ENCODE measurements around the gene CACNA2D3. TPM values are rescaled to one million over a fixed set of nuclear protein-coding genes. Genes with fewer than 3 reads are reported as not detected.

Gene CACNA2D3
- polyA plus RNA-seq, 1 donor (not counting 4 experiments of a cell fraction or from before 2014, with no cell fraction given), result 0.08 TPM

DNA sequence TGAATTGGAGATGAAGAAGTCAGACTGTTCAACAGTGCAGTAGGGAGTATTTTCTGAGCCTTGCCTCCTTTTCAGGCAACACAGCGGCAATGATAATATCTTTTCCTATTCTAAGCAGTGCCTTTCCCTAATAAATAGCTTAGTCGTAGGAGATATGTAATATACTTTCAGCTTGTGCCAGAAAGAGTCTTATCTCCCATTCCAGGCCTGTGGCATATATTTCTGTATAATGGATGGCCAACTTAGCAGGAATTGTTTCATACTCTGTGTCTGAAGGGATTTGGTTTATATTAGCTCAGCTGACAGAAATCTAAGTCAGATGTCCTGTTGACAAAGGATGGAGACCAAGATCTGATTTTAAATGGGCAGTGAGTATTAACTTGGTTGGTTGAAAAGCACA, 397.1 kb downstream of the CACNA2D3 start:
- Histone ChIP-seq H3K4me2 (ENCODE audit: control insufficient read depth, extremely low read depth, insufficient read depth, low read depth, low read length) (no peak overlapping the region), H3K4me3 (ENCODE audit: control insufficient read depth in 2 of 3, extremely low read depth in 1 of 3, insufficient read depth in 2 of 3, low read depth in 1 of 3, low read length in 3 of 3) (no peak overlapping the region), H3K36me3 (ENCODE audit: control insufficient read depth in 2 of 2, extremely low read depth in 1 of 2, insufficient read depth in 2 of 2, low read length in 2 of 2) (no peaks in the 10 kb centered on the region), H3K9me3 (ENCODE audit: control insufficient read depth, low read depth, low read length) (no peaks in the 10 kb centered on the region), H3K9ac (ENCODE audit: control insufficient read depth, extremely low read depth, insufficient read depth, low read length) (no peak overlapping the region), H3K4me1 (ENCODE audit: control insufficient read depth, extremely low read depth, insufficient read depth, low read length) (no peaks in the 10 kb centered on the region), H3K27me3 (ENCODE audit: control insufficient read depth, extremely low read depth, insufficient read depth, low read length) (no peaks in the 10 kb centered on the region), H4K20me1 (ENCODE audit: control insufficient read depth, extremely low read depth, insufficient read depth, low read length) (no peaks in the 10 kb centered on the region), H3K27ac (ENCODE audit: control insufficient read depth, insufficient read depth, low read length) (no peak overlapping the region), H3K79me2 (ENCODE audit: control insufficient read depth, insufficient read depth, low read length) (no peaks in the 10 kb centered on the region), H3K9me1 (ENCODE audit: control insufficient read depth, extremely low read depth, insufficient read depth, low read length) (no peaks in the 10 kb centered on the region), H2AFZ (ENCODE audit: control insufficient read depth, low read length) (no peak overlapping the region)
- dilution Hi-C loops (cut with MboI; ENCODE audit: extremely low pct_ligation_motif_present, low sequenced_read_pairs), result no loop called here
- no peak for TF ChIP-seq EZH2 (IDR thresholded peaks at IDR 0.05; ENCODE audit: low read length)
- TF ChIP-seq, protein P1, sequence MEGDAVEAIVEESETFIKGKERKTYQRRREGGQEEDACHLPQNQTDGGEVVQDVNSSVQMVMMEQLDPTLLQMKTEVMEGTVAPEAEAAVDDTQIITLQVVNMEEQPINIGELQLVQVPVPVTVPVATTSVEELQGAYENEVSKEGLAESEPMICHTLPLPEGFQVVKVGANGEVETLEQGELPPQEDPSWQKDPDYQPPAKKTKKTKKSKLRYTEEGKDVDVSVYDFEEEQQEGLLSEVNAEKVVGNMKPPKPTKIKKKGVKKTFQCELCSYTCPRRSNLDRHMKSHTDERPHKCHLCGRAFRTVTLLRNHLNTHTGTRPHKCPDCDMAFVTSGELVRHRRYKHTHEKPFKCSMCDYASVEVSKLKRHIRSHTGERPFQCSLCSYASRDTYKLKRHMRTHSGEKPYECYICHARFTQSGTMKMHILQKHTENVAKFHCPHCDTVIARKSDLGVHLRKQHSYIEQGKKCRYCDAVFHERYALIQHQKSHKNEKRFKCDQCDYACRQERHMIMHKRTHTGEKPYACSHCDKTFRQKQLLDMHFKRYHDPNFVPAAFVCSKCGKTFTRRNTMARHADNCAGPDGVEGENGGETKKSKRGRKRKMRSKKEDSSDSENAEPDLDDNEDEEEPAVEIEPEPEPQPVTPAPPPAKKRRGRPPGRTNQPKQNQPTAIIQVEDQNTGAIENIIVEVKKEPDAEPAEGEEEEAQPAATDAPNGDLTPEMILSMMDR (optimal IDR thresholded peaks at IDR 0.05 in 1 of 3, IDR thresholded peaks at IDR 0.05 in 1 of 3, conservative IDR thresholded peaks at IDR 0.05 in 1 of 3; ENCODE audit: extremely low read depth in 1 of 3, insufficient read depth in 2 of 3, low read length in 3 of 3), result no peak
- FAIRE-seq (no peak), DNase-seq (ENCODE audit: low read depth, low spot score) (no peak)

DNA sequence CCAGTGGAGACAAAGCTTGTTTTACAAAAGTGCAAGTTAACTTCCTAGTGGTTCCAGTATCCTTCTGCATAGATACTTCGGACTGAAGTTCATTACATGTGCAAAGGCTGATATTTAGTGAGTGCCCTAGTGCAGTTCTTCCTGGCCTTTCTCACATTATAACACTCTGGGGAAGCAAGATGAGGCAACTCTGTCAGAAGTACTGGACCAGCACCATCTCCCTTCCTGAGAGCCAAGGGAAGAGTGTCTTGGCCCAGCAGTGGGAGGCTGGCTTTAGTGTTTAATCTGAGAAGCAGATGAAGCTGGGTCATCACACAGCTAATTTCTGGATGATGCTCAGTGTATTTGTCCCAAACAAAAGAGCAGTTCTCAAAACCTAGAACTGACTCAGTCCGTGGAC, 397.7 kb downstream of the CACNA2D3 start:
- H3K4me3 ChIP-seq (ENCODE audit: control insufficient read depth in 2 of 3, extremely low read depth in 1 of 3, insufficient read depth in 2 of 3, low read depth in 1 of 3, low read length in 3 of 3), result no peak overlapping the region
- H3K79me2 ChIP-seq (ENCODE audit: control insufficient read depth, insufficient read depth, low read length), result no peaks in the 10 kb centered on the region
- H3K4me2 ChIP-seq (ENCODE audit: control insufficient read depth, extremely low read depth, insufficient read depth, low read depth, low read length), result no peak overlapping the region
- no peak overlapping the region for H2AFZ ChIP-seq (ENCODE audit: control insufficient read depth, low read length)
- TF ChIP-seq, protein P1 (optimal IDR thresholded peaks at IDR 0.05 in 1 of 3, IDR thresholded peaks at IDR 0.05 in 1 of 3, conservative IDR thresholded peaks at IDR 0.05 in 1 of 3; ENCODE audit: extremely low read depth in 1 of 3, insufficient read depth in 2 of 3, low read length in 3 of 3), result no peak
- TF ChIP-seq EZH2 (IDR thresholded peaks at IDR 0.05; ENCODE audit: low read length), result no peak
- FAIRE-seq (no peak), DNase-seq (ENCODE audit: low read depth, low spot score) (no peak)
- no peak overlapping the region for H3K9ac ChIP-seq (ENCODE audit: control insufficient read depth, extremely low read depth, insufficient read depth, low read length)
- no peaks in the 10 kb centered on the region for H3K9me3 ChIP-seq (ENCODE audit: control insufficient read depth, low read depth, low read length)
- no peaks in the 10 kb centered on the region for H3K9me1 ChIP-seq (ENCODE audit: control insufficient read depth, extremely low read depth, insufficient read depth, low read length)
- no peaks in the 10 kb centered on the region for H3K27me3 ChIP-seq (ENCODE audit: control insufficient read depth, extremely low read depth, insufficient read depth, low read length)
- H3K27ac ChIP-seq (ENCODE audit: control insufficient read depth, insufficient read depth, low read length), result no peak overlapping the region
- H3K36me3 ChIP-seq (ENCODE audit: control insufficient read depth in 2 of 2, extremely low read depth in 1 of 2, insufficient read depth in 2 of 2, low read length in 2 of 2), result no peaks in the 10 kb centered on the region
- dilution Hi-C loops (cut with MboI; ENCODE audit: extremely low pct_ligation_motif_present, low sequenced_read_pairs), result no loop called here
- no peaks in the 10 kb centered on the region for H4K20me1 ChIP-seq (ENCODE audit: control insufficient read depth, extremely low read depth, insufficient read depth, low read length)
- no peaks in the 10 kb centered on the region for H3K4me1 ChIP-seq (ENCODE audit: control insufficient read depth, extremely low read depth, insufficient read depth, low read length)
